GM19238 (cell line): Measurements from ENCODE around the gene ENKUR.

Source experiments
- DNase-seq: peaks from one replicate; pipeline ENCODE4 v3.0.0; 2011; ENCODE audit warnings: low spot score; ENCODE audit not compliant: insufficient read length

The ENKUR gene, protein sequence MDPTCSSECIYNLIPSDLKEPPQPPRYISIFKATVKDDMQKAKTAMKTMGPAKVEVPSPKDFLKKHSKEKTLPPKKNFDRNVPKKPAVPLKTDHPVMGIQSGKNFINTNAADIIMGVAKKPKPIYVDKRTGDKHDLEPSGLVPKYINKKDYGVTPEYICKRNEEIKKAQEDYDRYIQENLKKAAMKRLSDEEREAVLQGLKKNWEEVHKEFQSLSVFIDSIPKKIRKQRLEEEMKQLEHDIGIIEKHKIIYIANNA

DNA sequence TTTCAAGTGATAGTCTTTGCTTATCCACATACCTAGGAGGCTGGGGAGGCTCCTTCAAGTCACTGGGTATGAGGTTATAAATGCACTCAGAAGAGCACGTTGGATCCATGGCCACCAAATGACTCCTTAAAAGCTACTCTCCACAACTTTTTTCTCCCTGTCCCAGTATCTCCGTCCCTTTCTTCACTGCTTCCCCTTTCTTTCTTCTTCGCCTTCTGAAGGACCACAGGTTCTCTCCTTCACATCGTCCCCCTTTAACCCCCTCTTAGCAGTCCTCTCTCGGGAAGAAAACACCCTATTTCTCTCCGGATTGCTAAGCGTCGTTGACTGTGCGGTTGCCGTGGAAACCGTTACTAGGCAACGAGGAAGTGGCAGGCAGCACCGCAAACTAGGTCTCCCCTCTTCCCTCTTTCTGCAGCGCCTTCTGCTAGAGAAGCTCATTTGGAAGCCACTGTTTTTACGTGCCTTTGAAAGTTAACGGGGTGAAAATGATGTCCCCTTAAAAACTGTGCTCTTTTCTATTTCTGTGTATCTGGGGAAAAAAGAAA, at the start of gene ENKUR:
Gene ENKUR, minus strand, starts transcription at position 331 of the 548 bp plus-strand sequence. Its CDS starts 222 bp downstream, at position 109.
- DNase-seq = peak; percentile 56

DNA sequence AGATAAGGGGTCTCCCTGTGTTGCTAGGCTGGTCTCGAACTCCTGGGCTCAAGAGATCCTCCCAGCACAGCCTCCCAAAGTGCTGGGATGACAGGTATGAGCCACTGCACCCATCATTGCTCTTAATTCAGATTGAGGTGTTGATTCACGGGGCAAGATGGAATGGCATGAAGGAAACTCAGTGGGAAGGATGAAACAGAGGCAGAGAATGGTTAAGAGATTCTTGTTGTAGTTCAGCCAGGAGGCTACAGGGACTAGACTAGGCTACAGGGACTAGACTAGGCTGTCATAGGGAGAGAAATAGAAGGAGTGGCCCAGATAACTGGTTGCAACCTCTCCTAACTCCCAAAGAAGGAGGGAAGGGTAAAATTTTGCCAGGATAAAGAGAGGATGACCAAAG, 48.4 kb upstream of the ENKUR start:
- DNase-seq = no peak

DNA sequence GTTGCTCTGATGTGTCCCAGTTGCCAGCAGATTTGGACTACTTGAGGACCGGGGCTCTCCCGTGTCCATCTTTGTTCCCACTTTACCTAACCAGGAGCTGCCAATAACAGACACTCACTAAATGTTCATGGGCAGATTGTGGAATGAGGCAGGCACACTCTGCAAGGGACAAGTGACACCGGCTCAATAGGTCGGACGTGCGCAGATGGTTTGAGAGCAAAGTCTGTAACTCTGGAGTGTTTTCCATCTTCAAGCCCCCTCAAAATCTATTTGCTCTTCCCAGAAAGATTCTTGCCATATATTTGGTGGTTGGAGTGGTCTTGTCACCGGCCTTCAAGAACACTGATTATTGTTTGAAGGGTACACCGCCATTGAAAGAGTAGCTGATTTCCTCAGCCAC, 47.7 kb upstream of the ENKUR start:
- no peak for DNase-seq

- no peak for DNase-seq
Measured at GRCh38 chr10:25063157-25063556, 47.2 kb upstream of the ENKUR start.

GRCh38 chr10:25061711-25062449, 45.9 kb upstream of the ENKUR start:
- no peak for DNase-seq

DNA sequence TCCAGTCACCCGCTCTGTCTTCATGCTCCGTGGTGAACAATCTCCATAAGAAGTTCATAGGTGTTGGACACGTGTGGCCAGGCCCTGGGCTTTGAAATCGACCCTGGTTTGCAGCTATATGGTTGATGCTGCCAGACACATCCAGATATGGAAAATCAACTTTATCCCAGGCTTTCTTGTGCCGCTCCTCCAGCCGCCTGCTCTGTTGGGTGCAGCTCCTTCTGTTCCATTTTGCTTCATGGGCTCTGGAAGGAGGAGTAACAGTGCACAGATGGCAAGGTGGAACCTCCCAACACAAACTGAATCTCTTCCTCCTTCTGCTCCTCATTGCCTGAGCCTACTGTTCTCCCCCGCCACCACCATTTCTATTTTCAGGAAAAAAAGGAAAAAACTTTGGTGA, 45.2 kb upstream of the ENKUR start:
- DNase-seq = no peak

GRCh38 chr10:25059990-25060389, 44.0 kb upstream of the ENKUR start:
- no peak for DNase-seq

DNA sequence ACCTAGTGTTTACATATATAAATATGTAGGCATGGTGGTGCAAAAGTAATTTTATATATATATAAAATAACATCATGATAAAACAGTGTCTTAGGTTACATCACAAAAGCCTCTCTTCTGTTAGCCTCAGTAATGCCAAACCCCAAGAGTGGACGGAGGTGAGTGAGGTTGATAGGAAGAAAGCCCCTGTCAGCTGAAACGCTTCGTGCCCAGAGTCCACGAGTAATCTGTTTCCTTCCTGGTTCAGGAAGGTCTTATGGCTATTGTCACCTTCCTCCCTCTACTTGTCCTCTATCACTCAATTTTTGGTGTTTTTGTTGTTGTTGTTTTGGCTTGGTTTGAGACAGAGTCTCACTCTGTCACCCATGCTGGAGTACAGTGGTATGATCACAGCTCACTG, 41.9 kb upstream of the ENKUR start:
- no peak for DNase-seq

DNA sequence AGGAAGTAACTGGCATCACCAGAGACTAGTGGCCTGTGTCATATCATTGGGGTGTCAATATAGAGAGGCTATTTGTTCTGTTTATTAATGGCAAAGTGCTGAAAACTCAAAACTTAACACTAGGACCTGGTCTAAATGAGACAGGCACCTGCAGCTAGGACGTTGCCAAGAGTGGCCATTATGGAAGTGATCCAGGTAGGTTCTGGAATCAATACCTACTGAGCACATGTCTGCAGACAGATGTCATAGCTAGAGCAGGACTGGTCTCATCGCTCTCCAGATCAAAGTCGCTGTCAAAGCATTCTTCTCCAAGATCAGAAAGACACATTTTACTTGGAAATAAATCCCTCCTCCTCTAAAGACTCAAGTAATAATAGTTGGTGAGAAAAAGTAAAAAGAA, 40.8 kb upstream of the ENKUR start:
- DNase-seq = no peak

DNA sequence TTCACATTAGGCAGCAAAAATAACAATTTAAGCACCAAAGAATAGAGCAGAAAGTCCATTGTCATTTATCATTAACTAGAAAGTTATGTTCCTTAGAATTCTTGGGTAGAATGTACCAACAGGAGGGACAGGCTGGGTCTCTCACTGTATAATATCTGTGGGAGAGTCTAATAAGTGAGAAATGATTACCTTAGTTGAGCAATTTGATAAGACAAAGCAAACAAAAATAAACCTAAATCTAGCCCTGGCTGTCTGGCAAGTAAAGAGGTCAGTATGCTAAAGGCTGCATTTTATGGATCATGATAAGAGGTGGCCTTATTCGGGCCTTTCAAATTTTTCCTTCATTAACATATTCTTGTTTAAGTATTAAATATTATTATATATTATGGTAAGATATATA, 36.1 kb upstream of the ENKUR start:
- DNase-seq = no peak

DNA sequence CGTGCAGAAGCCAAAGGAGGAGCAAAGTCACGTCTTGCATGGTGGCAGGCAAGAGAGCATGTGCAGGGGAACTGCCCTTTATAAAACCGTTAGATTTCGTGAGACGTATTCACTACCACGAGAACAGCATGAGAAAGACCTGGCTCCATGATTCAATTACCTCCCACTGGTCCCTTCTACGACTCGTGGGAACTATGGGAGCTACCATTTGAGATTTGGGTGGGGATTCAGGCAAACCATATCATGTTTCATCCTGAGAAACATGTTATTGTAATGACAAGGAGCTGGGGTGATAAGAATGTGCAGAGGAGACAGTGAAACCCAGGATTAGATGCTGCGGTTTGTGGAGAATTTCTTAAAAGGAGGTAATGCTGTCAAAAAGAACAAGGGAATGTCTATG, 34.4 kb upstream of the ENKUR start:
- no peak for DNase-seq

DNA sequence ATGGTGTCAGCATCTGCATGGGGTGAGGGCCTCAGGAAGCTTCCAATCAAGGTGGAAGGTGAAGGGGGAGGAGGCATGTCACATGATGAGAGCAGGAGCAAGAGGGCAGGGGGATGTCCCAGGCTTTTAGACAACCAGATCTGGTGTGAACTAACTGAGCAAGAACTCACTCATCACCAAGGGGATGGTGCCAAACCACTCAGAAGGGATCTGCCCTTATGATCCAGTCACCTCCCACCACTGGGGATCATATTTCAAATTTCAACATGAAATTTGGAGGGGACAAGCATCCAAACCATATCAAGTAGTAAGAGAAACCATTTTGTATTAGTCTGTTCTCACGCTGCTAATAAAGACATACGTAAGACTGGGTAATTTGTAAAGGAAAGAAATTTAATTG, 34.0 kb upstream of the ENKUR start:
- no peak for DNase-seq

DNA sequence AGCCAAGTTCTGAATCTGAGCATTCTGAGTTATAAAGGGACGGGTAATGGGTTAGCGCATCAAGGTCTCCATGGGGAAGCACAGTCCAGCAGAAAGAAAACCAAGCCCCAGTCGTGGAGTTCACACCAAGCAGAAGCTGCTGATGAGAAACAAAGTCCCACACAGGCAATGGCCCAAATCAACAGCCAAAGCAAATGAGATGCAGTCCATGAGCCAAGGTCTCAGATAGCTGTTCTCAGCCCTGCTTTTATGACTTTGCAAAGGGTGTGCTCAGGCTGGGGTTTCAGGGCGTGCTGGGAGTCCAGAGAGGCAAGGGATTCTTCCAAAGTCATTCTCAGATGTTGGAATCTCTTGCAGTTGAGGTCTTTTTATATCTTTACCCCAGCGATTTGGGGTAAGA, 32.5 kb upstream of the ENKUR start:
- no peak for DNase-seq

GRCh38 chr10:25047591-25048301, 31.8 kb upstream of the ENKUR start:
- DNase-seq = no peak

DNA sequence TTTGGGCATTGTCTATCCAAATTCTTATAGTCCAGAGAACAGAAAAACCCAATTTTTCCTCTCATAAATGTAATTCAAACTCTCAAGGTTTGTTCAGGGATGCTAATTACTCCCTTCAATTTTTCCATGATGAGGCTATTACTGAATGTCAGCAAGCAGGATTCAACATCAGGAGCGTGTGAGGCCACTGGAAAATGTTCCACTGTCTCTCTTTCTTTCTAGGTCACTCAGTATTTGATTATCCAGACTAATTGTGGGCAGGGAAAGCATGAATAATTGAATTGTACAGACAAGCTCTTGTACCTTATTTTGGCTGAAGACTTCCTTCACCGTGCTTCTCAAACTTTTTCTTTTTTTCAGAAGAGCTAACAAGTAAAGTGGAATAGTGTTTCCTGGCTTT, 31.1 kb upstream of the ENKUR start:
- no peak for DNase-seq

DNA sequence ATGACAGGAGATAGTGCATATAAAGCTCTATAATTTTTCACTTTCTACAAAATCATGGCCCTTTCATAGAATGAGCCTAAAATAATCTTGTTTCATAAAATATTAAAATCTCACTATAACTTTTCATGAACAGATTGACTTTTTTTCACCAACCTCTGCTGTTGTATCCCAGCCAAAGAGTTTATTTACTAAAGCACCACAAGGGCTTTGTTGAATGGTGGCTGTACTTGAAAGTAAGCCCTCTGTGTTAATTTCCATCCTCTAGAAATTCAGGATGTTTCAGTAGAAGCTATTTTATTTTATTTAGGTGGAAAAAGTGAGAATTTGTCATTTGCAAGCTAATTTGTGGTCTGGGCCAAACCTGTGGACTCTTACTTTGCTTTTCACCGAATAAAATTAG, 30.7 kb upstream of the ENKUR start:
- DNase-seq = no peak

DNA sequence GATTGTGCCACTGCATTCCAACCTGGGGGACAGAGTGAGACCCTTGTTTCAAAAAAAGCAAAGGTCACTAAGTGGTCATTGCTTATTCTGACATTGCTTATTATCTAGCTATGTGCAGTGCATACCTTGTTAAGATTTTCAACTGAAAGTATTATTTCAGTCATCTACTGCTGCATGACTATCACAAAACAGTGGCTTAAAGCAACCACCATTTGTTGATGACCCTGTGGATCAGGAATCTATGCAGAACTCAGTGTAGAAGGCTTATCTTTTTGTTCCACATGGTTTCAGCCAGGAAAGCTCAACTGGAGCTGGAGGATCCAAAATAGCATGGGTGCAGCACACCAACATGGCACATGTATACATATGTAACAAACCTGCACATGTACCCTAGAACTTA, 23.6 kb upstream of the ENKUR start:
- no peak for DNase-seq

DNA sequence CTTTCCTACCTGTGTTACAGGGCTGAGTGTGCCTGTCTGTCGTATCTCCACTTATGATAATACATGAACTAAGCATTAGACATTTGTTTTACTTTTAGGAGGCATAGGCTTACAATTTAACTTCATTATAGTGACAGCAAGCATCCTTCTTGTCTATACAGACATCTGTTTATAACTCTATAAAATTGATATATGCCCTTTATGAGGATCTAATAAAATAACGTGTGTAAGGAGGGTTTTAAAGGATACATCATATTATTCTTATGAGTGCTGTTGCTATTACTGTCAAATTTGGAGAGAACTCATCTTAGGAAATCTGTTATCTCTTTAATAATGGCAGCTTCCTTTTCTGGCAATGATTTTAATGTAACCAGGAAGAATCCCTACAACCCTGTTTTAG, 22.4 kb upstream of the ENKUR start:
- DNase-seq = no peak

DNA sequence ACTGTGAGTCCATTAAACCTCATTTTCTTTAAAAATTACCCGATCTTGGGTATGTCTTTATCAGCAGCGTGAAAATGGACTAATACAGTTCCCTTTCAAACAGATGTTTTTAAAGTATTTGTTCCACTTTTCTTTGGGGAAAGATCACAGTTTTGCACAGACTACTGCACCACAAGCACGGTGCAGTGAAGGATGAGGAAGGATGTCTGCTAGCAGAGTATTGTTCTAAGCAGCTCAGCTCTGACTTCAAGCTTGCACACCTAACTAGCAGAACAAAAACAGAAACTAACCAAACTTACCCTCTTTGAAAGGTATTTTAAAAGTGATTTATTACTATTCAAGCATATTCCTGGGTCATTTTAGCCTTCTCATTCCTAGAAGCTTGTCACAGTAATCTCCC, 20.4 kb upstream of the ENKUR start:
- no peak for DNase-seq

DNA sequence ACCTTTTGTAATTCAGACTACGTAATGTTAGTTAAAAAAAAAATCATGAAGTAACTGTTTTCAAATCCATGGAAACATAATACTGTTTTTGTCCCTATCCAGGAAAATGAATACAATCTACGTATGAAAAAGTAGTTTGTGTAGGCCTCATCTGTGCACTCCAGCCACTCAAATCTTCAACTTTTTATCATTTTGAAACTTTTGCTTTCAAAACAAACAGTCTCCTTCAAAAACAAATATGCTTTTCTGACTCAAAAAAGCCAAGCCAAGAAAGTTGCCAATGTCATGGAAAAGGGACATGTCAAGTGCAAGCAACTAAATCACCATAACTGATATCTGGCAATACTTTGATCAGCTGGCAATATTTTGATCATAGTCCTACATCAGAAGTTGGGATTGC, 13.6 kb upstream of the ENKUR start:
- no peak for DNase-seq

DNA sequence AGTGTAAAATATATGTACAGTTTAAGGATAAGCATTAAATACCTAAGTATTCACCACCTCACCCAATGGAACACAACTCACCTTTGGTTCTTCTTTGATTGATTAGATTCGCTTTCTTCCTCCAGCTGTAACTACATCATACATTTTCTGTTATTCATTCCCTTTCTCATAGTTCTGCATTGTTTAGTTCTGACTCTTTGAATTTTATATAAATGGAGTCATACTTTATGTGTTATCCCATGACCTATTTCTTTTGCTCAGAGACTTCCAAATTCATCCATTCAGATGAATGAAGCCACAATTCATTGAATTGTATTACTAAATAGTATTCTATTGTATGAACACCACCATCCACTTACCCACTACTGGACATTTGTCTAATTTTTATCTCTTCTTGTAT, 12.8 kb upstream of the ENKUR start:
- no peak for DNase-seq

- no peak for DNase-seq
Measured at GRCh38 chr10:25026463-25026862, 10.5 kb upstream of the ENKUR start.
